Cardiac fibroblast (primary cell): ENCODE measurements around the gene SRP19.

Experiments used
- DNase-seq, 2 donors: peaks; one replicate each; pipeline versions ENCODE4 v3.0.0 to v3.0.0-alpha.2; 2010; ENCODE audit warnings: low read depth in 2 of 2
- H3K4me3 ChIP-seq, 2 donors: replicated peaks in 1 of 2; 1 replicate in 1 of 2; 2 replicates in 1 of 2; pipeline ENCODE4 v1.5.1; 2011; ENCODE audit warnings: low read depth in 2 of 2, low read length in 2 of 2, mild to moderate bottlenecking in 2 of 2, moderate library complexity in 1 of 2
- CTCF ChIP-seq: IDR thresholded peaks from one replicate; pipeline ENCODE4 v1.5.1; 2011; ENCODE audit warnings: low read depth, mild to moderate bottlenecking, low read length, inconsistent platforms

The SRP19 gene

GRCh38 chr5:112915831-112916230, 54.7 kb downstream of the SRP19 start:
- no peak for DNase-seq

GRCh38 chr5:112917453-112917995, 56.4 kb downstream of the SRP19 start:
- no peak for DNase-seq
- peak; percentile 28 for TF ChIP-seq CTCF
- no peak overlapping the region for H3K4me3 ChIP-seq

More at GRCh38 chr5:112915831-112916230, 54.7 kb downstream of the SRP19 start:
- no peak overlapping the region for H3K4me3 ChIP-seq
- TF ChIP-seq CTCF: no peak

GRCh38 chr5:112918136-112918535, 57.0 kb downstream of the SRP19 start:
- TF ChIP-seq CTCF: no peak
- DNase-seq: no peak
- no peak overlapping the region for H3K4me3 ChIP-seq

- H3K4me3 ChIP-seq: no peak overlapping the region
Observed at GRCh38 chr5:112918679-112919078, 57.6 kb downstream of the SRP19 start.

More at GRCh38 chr5:112918679-112919078, 57.6 kb downstream of the SRP19 start:
- no peak for TF ChIP-seq CTCF
- no peak for DNase-seq
